Thyroid gland (tissue), 4 donors: ENCODE measurements around the gene PRR12.

ENCODE experiments used
- POLR2A ChIP-seq, 2 donors: fragments of 450-650 bp; IDR thresholded peaks; one replicate each; pipeline ENCODE4 v1.6.1; 2017; ENCODE audit warnings: antibody characterized with exemption in 2 of 2, mild to moderate bottlenecking in 2 of 2, moderate library complexity in 1 of 2
- TF ChIP-seq, protein P1 (sequence below), 6 experiments: fragments of 200-600 bp in 3 of 6; fragments of 450-650 bp in 3 of 6; sonication (generic) in 3 of 6; IDR thresholded peaks; one replicate each; pipeline ENCODE4 v1.5.1; 2016 to 2019; ENCODE audit warnings: antibody characterized with exemption in 6 of 6, mild to moderate bottlenecking in 2 of 6, inconsistent platforms in 1 of 6, moderate library complexity in 1 of 6

DNA sequence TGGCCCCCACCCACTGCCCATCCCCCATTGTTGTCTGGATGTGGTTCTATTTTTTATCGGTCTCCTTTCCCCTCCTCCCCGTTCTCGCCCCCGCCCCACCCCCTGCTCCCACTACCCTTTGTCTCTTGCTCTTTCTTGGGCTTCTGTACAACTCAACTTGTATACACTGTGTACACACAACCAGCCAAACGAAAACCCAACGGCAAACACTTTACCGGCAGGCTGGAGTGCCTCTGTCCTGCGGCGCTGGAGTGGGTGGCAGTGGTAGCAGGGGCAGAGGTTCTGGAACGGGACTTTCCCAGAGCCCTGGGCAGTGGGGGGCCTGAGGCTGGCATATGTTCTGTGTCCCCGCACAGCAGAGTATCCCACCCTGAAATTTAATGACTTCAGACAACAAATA is 35.2 kb downstream of the PRR12 start:
- TF ChIP-seq, protein P1, sequence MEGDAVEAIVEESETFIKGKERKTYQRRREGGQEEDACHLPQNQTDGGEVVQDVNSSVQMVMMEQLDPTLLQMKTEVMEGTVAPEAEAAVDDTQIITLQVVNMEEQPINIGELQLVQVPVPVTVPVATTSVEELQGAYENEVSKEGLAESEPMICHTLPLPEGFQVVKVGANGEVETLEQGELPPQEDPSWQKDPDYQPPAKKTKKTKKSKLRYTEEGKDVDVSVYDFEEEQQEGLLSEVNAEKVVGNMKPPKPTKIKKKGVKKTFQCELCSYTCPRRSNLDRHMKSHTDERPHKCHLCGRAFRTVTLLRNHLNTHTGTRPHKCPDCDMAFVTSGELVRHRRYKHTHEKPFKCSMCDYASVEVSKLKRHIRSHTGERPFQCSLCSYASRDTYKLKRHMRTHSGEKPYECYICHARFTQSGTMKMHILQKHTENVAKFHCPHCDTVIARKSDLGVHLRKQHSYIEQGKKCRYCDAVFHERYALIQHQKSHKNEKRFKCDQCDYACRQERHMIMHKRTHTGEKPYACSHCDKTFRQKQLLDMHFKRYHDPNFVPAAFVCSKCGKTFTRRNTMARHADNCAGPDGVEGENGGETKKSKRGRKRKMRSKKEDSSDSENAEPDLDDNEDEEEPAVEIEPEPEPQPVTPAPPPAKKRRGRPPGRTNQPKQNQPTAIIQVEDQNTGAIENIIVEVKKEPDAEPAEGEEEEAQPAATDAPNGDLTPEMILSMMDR (IDR thresholded peaks at IDR 0.05): no peak
- no peak for TF ChIP-seq POLR2A (IDR thresholded peaks at IDR 0.05)
